NCI-H1092 treated with DMSO at 0.1 percent for 48 hours (cell line): ENCODE measurements around the gene SPACA7.
"Not testable (repeated sequence)": the region's sequence is repeated elsewhere in the genome, so short reads cannot be mapped to it uniquely, and the experiment has no call there.

ENCODE experiments used
- DNase-seq: peaks from one replicate; lab custom pipeline; 2025; lab: John Stamatoyannopoulos, UW

SPACA7 gene

GRCh38 chr13:112424098-112424497, 47.9 kb downstream of the SPACA7 start:
- DNase-seq: no peak

- DNase-seq: no peak
Measured at GRCh38 chr13:112428704-112429103, 52.5 kb downstream of the SPACA7 start.

GRCh38 chr13:112431734-112432133, 55.6 kb downstream of the SPACA7 start:
- no peak for DNase-seq

DNA sequence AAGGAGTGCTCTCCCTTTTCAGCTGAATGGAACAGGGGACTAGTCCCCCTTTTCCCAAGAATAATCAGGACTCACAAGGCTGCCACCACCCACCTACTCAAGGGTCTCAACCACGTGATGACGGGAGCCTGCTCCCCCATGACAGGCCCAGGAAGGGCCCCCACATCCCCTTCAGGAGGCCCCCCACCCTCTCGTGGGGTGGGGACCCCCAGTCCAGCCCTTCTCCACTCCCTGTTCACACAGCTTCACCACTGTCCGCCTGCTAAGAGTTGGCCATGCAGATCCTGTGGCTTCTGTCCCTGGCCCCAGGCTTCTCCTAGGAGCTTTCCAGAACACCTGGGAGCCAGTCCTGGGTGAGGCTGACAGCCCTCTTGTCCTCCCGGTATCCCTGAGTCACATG, 56.6 kb downstream of the SPACA7 start:
- DNase-seq: not testable (repeated sequence)

DNA sequence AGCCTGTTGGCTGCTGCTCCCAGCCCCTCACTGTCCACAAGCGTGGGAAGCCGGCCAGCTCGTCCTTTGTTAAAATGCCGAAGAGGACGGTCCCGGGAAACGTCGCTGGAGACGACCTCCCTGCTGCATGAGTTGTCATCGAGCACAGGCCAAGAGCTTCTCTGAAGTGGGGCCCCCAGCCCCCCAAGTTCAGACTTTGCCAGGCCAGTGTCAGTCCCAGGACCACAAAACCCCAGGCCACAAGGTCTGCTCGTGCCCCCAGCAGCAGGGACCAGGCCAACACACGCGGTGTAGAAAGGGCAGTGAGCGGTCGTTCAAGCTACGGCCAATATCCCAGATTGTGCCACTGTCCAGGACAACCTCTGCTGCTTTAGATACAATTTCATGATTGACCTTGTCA, 57.4 kb downstream of the SPACA7 start:
- DNase-seq: not testable (repeated sequence)

- no peak for DNase-seq
Measured at GRCh38 chr13:112434032-112434431, 57.9 kb downstream of the SPACA7 start.

DNA sequence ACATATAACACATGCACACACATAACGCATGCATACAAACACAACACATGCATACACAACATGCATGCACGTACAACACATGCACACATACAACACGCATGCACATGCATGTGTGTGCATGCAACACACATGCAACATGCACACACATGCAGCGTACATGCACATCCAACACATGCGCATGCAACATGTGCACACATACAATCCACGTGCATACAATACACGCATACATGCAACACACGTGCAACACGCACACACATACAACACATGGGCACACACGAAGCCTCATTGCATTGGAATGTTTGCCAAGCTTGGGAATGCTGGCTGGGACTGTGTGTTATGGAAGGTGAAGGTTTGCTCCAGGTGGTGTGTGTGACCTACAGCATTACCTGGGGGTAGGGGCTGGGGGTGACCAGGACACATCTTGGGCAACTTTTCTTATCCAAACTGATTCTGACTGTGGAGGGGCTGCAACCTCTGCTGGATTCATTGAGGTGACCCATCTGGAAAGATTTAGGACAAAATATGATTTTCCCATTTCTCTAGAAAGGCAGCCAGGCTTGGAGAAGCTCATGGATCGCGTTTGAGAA, 58.9 kb downstream of the SPACA7 start:
- DNase-seq: no peak

- DNase-seq: no peak
Measured at GRCh38 chr13:112435973-112436372, 59.8 kb downstream of the SPACA7 start.

DNA sequence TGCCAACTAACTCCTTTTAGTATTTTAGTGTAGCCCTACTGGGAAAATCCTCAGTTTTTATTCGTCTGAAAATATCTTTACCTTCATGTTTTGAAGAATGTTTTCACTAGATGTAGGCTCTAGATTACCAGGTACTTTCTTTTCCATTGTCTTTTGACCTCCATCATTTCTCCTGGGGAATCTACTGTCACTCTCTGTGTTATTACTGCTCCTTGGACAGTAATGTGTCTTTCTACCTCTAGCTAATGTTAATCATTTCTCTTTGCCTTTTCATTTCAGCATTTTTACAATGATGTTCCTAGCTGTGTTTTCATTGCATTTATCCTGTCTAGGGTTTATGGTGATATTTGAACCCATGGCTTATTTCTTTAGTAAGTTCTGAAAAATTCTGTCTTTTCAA, 61.9 kb downstream of the SPACA7 start:
- DNase-seq: no peak

DNA sequence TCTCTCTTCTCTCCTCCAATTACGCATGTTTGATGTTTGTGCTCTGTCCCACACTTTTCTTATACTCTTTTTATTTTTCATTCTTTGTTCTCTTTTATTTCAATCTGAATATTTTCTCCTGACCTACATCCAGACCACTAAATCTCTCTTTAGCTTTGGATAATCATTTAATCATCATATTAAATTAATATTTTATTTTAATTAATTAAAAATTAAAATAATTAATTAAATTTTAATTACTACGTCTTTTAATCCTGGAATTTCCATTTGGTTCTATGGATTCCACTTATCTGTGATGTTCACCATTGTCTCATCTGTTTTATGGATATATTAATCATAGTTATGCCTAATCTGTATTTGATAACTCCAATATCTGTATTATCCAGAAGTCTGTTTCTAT, 62.4 kb downstream of the SPACA7 start:
- no peak for DNase-seq

DNA sequence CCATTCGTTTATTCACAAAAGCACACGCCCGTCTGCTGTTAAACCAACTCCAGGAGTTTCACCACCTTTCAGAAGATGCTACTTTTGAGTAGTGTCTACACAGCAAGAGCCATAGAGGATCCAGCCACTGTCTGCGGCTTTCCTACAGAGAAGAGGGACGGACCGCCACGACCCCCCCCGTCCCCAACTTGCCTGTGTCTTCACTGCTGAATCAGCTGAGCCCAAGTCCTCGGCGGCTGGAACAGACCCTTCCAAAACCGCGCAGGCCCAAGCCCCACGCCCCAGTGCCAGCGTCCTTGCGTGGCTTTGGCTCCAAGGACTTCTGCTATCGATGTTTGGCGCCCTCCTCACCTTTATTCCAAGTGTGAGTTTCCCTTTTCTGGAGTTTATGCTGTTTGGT, 65.1 kb downstream of the SPACA7 start:
- DNase-seq: no peak

DNA sequence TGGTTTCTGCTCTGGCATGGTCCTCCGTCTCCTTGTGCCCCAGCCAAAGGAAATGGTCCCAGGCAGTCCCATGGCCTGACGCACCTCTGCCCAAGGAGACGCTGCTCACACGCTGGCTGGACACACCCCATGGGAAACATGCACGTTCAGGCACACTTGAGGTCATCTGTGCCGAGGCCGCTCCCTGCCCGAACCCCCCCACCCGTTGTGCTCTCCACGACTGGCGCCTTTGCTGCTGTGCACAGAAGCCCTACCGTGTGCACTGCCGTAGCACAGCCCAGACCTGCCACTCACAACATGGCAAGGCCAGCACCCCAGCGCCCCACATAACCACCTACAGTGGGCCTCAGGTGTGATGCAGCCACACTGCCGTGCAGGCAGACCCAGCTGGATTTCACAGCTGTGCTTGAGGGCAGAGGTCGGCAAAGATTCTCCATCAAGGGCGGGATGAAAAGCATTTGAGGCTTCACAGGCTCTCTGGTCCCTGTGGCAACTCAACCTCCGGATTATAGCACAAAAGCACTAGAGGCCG, 65.7 kb downstream of the SPACA7 start:
- DNase-seq: no peak

- peak; percentile 33 for DNase-seq
Measured at GRCh38 chr13:112442483-112443090, 66.4 kb downstream of the SPACA7 start.

GRCh38 chr13:112443191-112443994, 67.2 kb downstream of the SPACA7 start:
- DNase-seq: peak; percentile 39

GRCh38 chr13:112443995-112444311, 67.8 kb downstream of the SPACA7 start:
- peak; percentile 88 for DNase-seq

- DNase-seq: no peak
Measured at GRCh38 chr13:112444416-112445399, 68.6 kb downstream of the SPACA7 start.

DNA sequence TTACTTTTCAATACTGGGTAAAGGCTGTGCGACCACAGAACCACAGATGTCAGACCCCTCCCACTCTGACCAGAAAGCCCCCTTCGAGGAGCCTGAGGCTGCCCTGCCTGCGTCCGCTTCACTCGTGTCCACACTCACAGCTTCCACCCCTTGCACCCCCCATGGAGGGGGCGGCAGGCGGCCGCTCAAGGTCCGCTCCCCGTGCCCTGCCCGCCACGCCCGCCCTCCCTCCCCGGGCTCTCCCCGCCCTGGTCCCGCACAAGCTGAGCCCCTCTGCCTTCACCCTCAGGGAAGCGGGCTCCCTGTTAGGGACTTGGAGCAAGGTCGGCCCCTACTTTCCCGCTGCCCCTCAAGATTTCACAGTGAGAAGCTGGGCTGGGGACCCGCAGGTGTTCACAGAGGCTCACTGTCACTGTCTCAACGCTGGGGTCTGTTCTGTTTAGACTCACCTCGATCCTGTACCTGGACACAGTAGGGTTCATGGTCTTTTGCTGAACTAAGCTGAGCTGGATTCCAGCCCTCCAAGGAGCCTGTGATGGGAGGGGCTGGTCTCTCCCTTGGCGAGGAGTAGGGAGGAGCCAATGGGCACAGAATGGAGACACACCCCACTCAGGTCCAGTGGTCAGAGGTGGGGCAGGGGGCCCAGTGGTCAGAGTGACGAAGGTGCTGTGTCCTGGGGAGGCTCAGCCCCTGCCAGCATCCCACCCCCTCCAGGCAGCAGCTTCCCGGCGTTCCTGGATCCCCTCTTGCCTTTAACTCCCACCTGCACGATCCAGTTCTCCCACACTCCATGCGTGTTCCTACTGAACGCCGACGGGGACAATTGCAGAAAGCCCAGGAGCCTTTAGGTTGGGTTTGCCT, 69.5 kb downstream of the SPACA7 start:
- DNase-seq: no peak

GRCh38 chr13:112446347-112446861, 70.2 kb downstream of the SPACA7 start:
- DNase-seq: no peak

DNA sequence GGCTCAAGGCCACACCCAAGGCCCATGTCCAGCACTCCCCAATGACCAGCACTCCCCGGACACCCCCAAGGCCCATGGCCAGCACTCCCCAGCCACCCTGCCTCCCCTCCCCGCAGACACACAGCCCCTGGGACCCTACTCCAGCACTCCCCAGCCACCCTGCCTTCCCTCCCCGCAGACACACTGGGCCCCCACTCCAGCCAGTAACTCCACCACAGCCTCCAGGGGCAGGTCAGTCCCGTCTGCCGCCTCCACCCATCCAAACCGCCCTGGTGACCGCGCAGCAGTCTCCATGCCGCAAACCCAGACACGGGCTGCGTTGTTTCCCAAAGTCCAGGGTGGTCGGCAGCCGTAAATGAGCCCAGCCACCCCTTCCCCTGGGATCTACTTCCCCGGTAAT, 70.7 kb downstream of the SPACA7 start:
- DNase-seq: no peak

- DNase-seq: no peak
Measured at GRCh38 chr13:112447306-112447705, 71.2 kb downstream of the SPACA7 start.
